Stomach (tissue), 4 donors: Measurements from ENCODE around the gene TMEM209.
"Not testable (repeated sequence)": the region's sequence is repeated elsewhere in the genome, so short reads cannot be mapped to it uniquely, and the experiment has no call there.

Source experiments
- CTCF ChIP-seq, 7 experiments: fragments of 450-650 bp in 4 of 7; fragments of 200-600 bp in 3 of 7; sonication (generic) in 3 of 7; IDR thresholded peaks; one replicate each; pipeline ENCODE4 v1.5.1; 2016 to 2019; ENCODE audit warnings: antibody characterized with exemption in 7 of 7, control low read depth in 2 of 7, mild to moderate bottlenecking in 1 of 7
- EP300 ChIP-seq: sonication (generic); formaldehyde crosslinking; IDR thresholded peaks from one replicate; pipeline ENCODE4 v1.6.1; 2017; ENCODE audit warnings: antibody characterized with exemption
- POLR2A ChIP-seq, 4 donors: fragments of 450-650 bp; IDR thresholded peaks; one replicate each; pipeline ENCODE4 v1.6.1; 2016; ENCODE audit warnings: antibody characterized with exemption in 4 of 4, control low read depth in 2 of 4, mild to moderate bottlenecking in 1 of 4, moderate library complexity in 1 of 4
- POLR2AphosphoS5 ChIP-seq, 3 donors: sonication (generic); formaldehyde crosslinking; IDR thresholded peaks; one replicate each; pipeline ENCODE4 v1.6.1; 2016; ENCODE audit warnings: antibody characterized with exemption in 3 of 3

GRCh38 chr7:130126840-130127239, 78.4 kb downstream of the TMEM209 start:
- TF ChIP-seq CTCF (IDR thresholded peaks at IDR 0.05); POLR2AphosphoS5 (IDR thresholded peaks at IDR 0.05); POLR2A (IDR thresholded peaks at IDR 0.05); EP300: not testable (repeated sequence)
